NCI-H2196 (cell line): ENCODE results near the gene KIF25.

ENCODE experiments used
- DNase-seq: peaks from one replicate; lab custom pipeline; 2025; ENCODE audit not compliant: unreplicated experiment; lab: John Stamatoyannopoulos, UW

Gene KIF25, protein sequence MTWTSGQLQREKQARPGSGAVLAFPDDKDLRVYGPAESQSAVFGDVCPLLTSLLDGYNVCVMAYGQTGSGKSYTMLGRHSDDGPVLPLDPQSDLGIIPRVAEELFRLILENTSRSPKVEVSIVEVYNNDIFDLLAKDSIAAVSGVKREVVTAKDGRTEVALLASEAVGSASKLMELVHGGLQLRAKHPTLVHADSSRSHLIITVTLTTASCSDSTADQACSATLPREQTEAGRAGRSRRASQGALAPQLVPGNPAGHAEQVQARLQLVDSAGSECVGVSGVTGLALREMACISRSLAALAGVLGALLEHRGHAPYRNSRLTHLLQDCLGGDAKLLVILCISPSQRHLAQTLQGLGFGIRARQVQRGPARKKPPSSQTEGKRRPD

DNA sequence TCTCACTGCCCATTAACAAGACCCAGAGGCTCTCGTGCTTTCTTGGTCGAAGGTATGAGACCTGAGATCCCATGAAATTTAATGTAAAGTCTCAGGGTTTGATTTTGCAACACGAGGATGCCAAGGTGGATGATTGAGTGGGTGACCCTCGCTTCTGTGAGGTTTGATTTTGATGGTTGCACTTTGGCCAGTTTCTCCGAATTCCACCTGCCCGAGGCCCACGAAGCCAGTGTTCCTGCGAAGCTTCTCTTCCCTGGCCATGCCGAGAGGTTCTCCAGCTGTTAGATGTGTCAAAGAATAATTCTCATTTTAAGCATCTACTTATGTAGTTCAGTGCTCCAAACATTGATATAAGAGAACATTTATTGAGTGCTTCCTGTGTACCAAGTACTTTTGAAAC, at the start of gene KIF25:
Gene KIF25, plus strand, starts transcription at position 30 of the 400 bp plus-strand sequence. CDS start 31,915 bp downstream, outside the sequence.
- DNase-seq: no peak

DNA sequence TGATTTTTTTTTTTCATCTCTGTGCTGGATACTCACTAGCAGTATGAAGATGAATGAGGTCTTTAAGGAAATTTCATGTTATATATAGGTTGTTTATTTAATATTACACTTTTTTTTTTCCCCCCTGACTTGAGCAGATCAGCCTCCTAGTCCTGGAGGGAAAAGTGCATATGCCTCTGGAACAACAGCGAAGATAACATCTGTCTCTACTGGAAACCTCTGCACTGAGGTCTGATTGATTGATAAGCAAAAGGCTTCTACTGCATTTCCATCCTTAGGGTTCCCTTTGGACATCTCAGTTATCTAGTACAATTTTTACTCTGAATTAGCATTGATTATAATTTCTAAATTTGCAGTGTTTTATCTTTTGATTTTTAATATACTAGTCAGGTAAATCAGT, 49.8 kb upstream of the KIF25 start:
- DNase-seq: no peak

DNA sequence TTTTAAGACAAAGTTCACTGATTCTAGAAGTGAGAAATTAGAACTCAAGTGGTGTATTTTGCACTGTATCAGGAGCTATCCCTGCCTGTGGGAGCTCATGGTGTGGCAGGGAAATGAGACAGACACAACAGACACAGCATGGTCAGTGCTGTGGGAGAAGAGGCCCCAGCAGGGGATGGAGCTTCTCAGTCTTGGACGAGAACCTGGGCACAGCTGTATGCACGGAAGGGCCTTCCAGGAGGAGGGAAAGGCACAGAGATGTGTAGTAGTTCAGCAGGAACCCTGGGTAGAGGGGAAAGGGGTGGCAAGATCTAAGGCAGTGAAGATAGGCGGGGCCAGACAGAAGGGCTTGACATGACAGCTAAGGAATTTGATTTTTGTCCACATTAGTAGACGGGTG, 48.8 kb upstream of the KIF25 start:
- DNase-seq: no peak

DNA sequence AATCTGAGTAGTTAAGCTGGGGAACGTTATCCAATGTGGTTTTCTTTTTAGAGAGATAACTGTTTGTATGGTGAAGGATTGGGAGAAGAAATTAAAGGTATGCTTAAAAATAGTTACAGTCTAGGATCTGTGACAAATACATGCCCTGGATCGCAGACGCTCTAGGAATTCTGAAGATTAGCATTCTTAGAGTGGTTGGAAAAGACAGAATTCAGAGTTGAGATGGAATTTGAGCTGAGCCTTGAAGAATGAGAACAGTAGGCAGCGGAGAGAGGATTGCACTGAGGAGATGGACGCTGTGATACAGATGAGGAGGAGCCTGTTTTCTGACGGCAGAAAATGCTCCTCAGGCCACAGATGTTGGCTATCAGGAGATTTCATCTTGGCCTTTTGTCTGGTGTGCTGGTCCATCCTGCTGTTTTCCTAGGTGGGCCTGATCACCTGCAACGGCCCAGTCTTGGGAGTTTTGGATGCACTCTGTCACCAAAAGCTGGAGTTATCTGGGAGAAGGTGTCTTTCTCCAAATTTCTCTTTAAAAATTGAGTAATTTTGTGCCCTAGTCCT, 48.3 kb upstream of the KIF25 start:
- no peak for DNase-seq

DNA sequence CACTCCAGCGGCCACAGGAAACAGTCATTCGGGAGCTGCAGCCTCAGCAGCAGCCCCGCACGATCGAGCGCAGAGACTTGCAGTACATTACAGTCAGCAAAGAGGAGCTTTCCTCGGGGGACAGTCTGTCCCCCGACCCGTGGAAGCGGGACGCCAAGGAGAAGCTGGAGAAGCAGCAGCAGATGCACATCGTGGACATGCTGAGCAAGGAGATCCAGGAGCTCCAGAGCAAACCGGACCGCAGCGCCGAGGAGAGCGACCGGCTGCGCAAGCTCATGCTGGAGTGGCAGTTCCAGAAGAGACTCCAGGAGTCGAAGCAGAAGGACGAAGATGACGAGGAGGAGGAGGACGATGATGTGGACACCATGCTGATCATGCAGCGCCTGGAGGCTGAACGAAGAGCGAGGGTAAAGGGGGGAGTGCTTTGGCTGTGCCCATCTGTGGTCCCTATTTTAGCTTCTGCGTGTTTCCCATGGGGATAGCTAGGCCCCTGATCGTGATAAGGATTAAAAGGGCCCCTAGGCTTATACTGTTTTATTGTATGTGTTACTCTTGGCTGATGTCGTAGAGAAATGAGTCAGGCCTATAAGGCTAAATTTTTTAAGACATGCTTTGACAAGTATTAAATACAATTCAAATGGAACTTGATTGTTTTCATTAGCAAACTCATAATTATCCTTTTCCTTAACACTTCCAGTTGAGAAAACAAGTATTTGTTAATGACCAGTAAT, 45.5 kb upstream of the KIF25 start:
- no peak for DNase-seq

DNA sequence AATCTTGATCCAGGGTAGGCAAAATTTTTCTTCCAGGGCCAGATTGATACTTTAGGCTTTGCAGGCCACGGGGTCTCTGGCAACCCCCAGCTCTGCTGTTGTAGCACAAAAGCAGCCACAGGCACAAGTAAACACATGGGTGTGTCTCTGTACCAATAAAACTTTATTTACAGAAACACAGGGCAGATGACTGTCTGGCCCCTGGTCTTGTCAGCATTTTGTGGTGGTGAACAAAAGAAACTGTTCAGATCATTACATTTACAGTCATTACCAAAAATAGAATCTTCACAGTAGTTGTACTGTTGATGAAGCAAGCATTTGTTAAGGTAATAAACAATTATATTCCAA, 45.0 kb upstream of the KIF25 start:
- DNase-seq: no peak

DNA sequence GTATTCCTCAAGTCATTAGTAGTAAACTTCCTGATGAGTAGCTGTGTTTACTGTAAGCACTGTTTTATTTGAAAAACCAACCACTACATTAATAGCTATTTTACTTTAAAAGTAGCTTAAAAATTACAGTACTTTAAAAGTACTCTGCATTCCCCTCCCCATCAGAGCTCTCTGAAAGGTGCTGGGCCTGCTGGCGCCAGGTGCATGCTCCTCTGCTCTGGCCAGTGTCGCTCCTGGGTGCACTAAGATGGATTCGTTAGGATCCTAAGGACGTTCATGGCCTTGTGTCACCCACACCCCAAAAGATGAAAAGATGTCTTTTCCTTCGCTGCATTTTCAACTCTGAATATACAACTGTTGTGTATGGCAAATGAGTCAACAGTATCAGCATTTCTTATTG, 43.9 kb upstream of the KIF25 start:
- no peak for DNase-seq

DNA sequence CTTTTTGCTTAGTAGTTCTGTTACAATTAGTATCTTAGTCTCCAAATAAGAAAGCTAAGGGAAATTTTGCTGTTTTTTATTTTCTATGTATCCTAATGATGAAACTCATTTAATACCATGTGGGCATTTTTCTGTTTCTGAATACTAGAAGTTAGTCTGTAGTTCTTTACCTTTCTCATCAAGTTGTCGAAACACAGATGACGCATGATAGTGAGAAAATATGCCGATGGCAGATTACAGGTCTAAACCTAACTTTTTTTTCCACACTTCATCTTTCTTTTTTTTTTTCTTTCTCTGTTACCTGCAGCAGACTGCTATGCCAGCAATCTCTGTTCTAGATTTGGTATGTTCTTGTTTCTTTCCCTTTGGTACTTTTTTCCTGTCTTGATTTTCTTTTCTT, 43.3 kb upstream of the KIF25 start:
- DNase-seq: no peak

DNA sequence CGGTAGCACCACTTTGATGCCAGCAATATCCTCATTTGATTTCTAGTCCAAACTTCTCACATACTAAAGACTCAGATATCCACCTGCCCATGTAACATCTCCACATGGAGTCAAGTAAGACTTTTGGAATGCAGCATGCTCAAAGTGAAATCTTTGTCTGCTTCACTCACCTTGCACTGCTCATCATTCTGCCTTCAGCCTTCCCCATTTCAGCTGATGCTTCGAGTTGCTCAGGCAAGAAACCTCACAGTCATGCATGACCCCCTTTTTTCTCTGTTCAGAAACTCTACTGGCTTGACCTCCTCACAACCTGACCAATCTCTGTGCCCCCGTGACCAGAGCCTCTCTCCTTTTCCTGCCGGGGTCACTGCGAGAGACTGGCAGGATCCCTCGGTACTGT, 41.0 kb upstream of the KIF25 start:
- DNase-seq: no peak

DNA sequence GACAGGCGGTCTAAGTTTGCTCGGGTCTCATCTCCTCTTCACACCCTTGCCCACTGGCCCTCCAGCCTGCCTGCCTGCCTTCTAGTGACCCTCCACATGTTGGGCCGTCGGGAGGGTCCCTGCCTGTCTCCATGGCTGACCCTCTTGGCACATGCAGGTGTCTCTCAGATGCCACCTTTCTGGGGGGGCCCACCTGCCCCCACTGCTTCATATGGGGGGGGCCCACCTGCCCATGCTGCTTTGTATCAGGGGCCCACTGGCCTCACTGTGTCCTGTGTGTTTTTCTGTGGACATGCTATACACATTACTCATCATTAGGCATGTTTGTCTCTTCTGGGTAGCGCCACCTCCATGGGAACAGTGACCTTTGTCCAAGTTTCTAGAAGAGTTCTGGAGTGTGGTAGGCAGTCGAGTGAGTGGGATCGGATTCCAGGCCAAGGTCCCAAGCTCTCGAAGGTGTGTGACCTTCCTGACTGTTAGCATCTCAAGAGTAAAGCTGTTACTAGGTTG, 40.4 kb upstream of the KIF25 start:
- no peak for DNase-seq

DNA sequence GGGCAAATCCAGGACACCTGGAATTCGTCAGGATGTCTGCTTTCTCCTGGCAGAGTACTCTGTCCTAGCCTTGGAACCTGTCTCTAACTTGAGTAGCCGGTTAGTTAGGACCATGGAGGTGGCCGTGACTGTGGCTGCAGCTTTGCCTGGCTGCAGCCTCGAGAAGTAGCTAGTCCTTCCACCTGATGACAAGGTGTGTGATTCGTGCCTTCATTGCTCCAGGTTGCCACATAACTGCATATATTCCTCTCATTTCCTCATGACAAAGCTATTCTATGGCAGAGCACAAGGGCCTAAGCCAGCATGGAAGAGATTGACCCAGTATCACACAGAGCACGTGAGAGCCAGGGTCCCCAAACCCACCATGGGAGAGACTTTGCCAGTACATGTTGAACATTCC, 39.8 kb upstream of the KIF25 start:
- DNase-seq: no peak

DNA sequence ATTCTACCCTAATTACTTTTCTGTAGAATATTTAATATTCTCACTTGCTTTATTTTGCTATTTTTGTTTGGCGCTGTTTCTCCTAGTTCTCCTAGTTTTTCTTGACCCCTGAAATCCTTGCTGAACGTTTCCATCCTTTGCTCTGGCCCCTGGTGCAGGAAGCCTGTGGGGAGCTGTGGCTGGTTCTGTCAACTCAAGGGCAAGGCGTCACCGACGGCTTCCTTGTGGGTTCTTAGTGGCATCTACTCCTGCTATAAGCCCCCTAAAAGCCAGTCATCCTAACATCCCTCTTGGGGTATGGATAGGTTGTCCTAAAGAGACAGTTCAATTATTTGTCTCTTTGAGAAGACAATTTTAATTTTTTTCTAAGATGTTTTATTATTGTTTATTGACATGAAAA, 36.9 kb upstream of the KIF25 start:
- no peak for DNase-seq

DNA sequence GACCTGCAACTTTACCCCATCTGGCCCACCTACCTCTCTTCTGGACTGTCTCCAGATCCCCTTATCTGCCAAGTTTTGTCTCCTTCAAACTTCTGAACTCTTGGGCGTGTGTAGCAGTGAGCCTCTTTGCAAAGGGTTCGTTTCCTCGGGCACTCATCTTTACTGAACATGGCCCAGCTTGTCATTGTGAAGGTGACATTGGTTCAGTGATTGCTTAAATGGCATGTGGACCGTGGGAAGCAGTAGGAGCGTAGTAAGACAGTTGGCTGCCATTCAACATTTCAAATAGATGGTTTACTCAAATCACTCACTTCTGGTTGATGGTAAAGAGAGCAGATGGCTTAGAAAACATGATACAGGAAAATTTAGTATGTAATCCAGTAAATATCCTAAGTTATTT, 34.8 kb upstream of the KIF25 start:
- DNase-seq: no peak

DNA sequence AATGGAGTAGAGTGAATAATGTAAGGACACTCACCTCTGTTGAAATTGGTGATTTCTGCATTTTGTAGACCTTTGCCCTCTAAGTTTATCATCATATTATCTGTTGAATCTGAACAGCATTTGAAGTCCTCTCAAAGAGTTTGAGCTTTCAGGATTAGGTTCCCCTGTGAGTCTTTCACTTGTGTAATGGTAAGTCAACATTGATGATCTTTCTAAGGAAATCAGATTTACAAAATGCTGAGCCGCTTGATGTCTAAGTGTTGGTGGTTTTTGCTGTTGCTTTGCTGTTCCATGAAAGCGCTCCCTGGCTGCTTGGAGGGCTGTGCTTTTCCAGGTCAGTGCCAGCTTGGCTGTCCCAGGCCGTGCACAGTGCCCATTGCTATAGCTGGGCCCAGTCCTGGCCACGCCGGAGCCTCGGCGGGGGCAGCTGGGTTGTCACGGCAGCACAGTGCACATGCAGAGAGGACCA, 33.8 kb upstream of the KIF25 start:
- DNase-seq: no peak

DNA sequence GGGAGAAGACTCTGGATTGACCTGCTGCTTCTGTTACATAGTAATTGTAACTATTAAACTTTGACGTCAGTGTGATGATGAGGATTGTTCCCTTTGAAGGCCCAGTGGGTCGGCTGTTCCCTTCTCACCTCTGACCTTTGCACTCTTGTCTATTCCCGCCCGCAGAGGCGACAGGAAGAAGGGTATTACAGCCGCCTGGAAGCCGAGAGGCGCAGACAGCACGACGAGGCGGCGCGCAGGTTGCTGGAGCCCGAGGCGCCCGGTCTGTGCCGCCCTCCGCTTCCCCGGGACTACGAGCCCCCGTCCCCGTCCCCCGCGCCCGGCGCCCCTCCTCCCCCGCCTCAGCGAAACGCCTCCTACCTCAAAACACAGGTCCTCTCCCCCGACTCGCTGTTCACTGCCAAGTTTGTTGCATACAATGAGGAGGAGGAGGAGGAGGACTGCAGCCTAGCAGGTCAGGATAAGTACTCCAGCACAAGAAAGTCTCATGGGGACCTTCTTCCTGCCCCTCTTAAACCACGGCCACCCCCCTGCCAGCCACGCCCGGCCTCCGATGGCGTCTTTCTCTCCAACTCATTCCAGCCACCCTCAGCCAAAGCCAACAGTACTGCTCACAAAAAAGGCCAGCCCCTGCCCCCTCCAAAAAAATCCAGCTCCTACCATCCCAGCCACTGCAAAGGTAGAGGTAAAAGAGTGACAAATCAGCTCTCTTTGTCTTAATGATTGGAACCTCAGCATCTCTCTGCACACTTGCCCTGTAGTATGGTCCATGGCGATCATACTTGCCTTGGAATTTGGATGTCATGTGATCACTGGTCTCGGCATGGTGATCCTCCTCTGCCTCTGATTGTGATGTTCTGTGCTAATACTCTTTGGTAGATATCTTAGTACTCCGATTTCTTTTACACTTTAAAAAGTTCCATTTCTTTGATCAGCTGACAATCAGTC, 31.6 kb upstream of the KIF25 start:
- no peak for DNase-seq

DNA sequence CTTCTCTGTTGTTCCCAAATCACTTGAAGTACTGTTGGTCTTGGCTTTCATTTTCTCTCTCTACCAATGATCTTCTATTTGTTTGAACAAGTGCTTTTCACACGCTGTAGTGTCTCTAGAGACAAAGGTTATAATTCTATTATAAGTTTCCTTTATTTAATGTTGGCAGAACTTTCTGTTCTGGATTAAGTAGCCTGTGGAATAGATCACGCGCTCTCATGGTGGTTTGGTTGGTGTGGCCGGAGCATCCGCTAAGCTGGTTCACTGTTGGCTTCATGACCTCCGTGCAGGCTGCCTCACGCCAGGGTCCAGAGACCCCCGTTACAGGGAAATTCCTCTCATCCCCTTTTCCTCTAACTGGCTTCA, 30.9 kb upstream of the KIF25 start:
- DNase-seq: no peak

DNA sequence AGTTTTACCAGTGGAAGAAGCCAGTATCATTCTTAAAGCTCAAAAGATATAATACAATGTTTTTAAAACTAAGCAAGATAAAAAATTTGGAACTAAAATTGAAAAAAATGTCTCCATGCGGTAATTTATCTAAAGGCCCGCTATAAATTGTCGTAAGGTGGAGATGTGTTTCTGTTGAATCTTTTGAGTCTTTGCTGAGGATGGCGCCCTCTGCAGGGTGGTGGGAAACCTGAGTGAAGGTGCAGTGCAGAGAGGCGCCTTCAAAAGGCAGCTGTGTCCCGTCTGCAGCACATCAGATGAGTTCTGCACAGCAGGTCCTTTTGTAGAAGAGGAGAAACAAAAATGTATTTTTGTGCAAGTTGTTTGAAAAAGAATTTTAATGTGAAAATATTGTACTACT, 29.4 kb upstream of the KIF25 start:
- no peak for DNase-seq

DNA sequence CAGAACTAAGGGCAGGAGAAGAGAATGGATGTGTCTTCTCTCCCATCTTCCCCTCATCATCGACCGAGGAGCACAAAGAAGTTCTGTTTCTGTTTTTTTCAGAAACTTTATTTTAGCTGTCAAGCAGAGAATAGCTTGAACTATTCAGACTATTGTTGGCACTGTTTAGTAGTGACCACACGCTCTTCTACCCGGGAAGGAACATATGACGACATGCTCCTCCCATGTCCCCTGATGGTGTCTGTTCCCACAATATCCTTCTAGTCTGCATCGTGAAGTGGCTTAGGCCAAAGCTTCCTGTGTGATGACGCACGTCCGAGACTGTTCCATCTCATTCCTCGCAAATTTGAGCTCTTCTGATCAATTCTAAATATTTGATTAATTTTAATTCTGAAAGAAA, 27.2 kb upstream of the KIF25 start:
- DNase-seq: no peak

DNA sequence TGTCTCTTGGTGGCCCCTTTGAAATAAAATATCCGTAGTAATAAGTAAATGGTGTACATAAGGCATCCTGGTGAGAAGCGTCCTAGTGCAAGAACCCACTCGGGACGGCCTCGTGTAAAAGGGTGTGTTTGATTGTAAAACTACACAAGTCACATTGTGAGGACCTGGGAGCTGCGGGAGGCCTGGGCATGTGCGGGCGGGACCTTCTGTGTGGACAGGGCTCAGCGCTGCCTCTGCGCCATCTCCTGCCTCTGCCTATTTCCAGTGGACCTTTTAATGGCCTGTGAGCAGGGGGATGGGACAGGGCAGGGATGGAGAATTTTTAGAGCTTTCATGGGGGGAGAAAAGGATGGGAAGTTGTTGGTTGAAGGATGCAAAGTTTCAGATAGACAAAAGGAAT, 25.3 kb upstream of the KIF25 start:
- no peak for DNase-seq

DNA sequence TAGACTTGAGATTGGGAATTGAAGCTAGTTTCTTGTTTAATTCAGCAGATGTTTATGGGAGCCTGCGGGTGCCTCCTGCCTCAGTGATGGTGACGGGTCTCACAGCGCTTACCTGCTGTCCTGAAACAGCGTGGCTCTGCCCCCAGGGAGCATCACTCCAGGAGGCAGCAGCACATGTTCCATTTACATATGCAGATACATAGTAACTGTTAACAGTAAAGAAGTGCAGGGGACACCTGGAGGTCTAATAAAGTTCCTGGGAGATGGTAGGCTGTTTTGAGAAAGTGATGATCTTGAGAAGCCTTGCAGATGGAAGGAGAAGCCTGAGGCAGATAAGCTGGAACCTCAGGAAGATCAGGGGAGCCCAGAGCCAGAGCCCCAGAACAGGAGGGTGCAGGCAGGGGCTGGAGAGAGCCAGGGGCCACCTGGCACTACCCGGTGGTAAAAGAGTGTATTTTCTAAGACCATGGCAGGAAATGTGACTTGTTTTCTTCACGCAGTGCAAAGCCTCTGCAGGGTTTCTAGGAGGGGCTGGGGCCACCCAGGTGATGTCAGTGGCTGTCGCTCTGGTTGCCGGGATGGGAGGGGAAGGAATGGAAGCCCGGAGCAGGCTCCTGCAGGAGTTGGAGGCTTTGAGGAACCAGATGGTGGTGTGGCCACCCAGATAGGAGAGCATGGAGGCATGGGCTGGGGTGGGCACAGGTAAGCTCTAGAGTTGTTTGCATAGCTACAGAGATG, 24.2 kb upstream of the KIF25 start:
- no peak for DNase-seq
